ENCODE results near the gene LINGO4.

LINGO4 gene

GRCh38 chr1:151805066-151805820, at the start of gene LINGO4:
TSS of gene LINGO4 (minus strand) at chr1:151805419. CDS start at chr1:151802704, 2,715 bp downstream.
- no peak for DNase-seq

DNA sequence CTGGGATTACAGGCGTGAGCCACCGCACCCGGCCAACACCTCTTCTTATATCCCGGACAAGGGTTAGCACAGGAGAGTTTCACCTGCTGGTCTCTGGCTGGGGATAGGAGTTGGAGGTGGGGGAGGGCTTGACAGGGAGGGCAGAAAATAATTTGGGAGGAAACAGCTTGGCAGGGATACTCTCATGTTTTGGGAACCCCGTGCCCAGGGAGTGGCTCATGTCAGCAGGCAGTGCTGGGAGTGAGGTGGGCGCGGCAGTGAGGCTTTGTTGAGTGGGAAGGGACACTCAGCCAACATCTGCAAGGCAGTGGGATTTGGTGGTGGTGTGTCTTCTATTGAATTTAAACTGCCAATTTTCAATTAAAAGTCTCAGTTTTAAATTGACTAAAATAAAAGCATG, 49.4 kb upstream of the LINGO4 start:
- DNase-seq, result no peak

- no peak for DNase-seq
Observed at GRCh38 chr1:151853411-151853943, 48.3 kb upstream of the LINGO4 start, which contains the start of gene THEM5. TSS of gene THEM5 (minus strand) at chr1:151853712. CDS start at chr1:151853565, 147 bp downstream.

- DNase-seq, result no peak
Observed at GRCh38 chr1:151852733-151853132, 47.5 kb upstream of the LINGO4 start.

- DNase-seq, result no peak
Observed at GRCh38 chr1:151851886-151852285, 46.7 kb upstream of the LINGO4 start.

GRCh38 chr1:151849871-151850270, 44.7 kb upstream of the LINGO4 start:
- no peak for DNase-seq

DNA sequence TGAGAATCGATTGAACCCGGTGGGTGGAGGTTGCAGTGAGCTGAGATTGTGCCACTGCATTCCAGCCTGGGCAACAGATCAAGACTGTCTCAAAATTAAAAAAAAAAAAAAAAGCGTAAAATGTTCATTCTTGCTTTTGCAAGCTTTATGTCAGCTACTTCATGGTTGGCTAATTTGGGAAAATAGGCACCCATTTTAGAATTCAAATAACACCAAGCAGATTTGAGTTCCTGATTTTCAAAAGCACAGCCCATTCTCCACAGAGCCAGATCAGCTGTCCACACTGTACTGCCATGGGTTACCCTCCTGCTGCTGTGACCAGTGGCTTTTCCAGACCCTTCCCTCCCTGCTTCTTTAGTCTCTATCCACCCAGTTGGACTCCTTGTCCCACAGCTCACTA, 43.9 kb upstream of the LINGO4 start:
- DNase-seq, result no peak

GRCh38 chr1:151847867-151848596, 42.8 kb upstream of the LINGO4 start:
- no peak for DNase-seq

GRCh38 chr1:151846686-151847237, 41.5 kb upstream of the LINGO4 start:
- DNase-seq, result no peak

DNA sequence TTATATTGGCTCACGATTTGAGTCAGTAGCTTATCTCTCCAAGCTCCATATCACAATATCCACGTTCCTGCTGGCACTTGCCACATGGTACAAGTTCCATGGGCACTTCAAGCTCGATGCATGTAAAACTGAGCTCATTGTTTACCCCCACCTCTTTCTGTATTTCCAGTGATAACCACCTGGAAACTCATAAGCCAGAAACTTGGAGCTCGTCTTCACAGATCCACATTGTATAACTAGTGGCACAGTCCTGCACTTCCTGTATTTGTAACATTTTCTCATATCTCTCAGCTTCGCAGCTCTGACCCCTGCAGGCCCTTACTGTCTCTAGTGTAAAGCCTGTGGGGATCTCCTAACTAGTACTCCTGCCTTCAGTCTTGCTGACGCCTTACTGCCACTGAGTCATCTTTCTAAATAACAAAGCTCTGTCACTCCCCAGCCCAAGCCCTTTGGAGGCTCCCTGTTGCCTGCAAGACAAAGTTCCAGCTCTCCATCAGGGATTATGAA, 40.9 kb upstream of the LINGO4 start:
- DNase-seq, result no peak

DNA sequence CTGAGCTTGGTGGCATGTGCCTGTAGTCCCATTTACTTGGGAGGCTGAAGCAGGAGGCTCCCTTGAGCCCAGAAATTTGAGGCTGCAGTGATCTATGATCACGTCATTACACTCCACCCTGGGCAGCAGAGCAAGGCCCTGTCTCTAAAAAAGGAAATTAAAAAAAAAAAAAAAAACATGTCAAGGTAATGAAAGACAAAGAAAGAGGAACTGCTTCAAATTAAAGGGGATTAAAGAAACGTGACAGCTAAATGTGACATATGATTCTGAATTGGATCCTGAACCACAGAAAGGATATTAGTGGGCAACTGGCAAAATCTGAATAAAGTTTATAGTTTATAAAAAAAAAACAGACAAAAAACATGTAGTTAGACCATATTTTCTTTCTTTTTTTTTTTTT, 38.2 kb upstream of the LINGO4 start:
- no peak for DNase-seq

GRCh38 chr1:151841141-151841540, 35.9 kb upstream of the LINGO4 start:
- no peak for DNase-seq

- DNase-seq, result peak; percentile 46
Observed at GRCh38 chr1:151840421-151840820, 35.2 kb upstream of the LINGO4 start.

DNA sequence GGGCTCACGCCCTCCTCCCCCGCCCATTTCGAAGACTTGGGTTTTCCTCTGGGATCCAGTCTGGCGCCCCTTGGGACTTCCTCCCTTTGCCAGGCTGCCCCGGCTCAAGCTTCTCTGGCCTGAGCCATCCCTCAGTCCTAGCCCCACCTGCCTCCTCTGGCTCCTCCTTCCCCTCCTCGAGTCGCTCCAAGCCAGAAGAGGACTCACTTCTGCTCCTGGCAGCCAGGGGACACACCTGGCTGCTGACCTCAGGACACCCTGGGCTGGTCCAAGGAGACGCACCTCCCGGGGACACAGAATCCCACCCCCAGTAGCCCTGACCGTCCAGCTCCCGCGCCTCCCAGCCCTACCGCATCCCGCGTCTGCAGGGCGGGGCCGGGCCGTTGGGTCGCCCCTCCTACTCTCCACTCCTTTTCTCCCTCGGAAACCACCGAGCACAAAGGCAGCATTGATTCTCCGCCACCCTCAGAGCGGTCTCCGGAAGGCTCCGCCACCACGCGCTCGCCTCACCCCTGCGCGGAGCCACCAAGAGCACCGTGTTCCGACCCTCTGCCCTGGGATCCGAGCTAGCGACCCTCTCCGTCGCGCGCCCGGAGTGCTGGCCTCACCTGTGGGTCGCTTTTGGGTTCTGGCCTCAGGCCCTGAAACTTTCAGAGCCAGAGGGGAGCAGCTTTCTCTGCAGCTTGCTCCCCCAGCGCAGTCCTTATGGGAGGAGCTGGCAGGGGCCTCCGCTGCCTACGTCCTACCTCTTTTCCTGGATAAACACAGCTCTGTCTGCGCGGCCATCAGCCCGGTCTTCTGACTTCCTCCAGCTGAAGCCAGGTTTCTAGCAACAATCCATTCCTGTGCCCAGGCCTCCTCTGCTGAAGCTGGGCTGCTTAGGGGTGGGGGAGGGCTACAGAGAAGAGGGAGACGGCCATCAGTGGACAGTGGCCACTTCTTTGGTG, 34.5 kb upstream of the LINGO4 start, which contains the start of gene C2CD4D:
C2CD4D (minus strand) TSS at position 364 of the 947 bp plus-strand sequence. CDS start 831 bp downstream, outside the sequence.
- peak; percentile 98 for DNase-seq

DNA sequence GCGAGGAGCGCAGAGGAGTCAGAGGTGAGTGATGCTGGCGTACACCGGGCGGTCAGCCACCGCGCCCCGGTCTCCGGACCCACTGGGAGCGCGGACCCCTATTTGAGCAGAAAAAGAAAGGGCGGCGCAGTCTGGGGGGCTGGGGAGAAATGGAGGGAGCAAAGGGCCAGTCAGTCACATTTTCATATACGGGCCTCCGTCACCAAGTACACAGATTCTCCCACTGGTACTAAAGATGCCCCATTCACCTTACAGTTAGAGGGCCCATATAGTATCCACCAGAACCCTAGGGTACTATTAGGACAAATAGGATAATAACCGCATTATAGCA, 33.8 kb upstream of the LINGO4 start:
- no peak for DNase-seq

DNA sequence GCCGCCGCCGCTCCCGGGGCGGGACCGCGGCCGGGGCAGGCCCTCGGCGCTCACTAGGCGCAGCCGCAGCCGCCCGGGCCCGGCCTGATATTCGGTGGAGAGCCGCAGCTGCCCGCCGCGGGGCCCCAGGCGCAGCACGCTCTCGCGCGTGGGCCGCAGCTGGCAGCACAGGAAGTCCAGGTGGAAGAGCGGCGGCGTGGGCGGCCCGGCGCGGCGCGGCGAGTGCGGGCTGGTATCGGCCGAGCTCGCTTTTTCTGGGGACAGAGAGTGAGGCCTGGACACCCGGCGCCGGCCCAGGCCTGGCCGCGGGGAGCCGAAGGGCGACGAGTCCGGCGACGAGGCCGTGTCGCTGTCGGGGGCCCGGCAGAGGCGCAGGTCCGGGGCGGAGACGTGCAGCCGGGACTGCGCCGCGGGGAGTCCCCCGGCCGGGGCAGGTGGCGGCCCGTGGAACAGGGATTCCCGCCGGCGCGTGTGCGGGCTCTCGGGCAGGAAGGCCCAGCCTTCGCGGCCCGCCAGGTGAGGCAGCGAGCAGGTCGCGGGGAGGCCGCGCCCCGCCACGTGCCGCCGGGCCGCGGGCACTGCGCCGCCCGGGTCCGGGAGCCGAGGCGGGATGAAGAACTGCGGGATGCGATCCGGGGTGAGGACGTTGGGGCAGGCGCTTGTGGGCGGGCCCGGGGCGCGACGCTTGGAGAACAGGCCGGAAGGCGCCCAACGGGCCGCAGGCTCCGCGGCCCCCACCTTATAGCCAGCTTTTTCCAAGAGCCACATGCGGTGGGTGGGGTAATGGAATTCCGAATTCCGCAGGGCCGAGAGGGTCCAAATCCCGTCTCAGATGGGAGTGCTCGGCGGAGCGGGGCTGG, 33.2 kb upstream of the LINGO4 start:
- DNase-seq, result no peak

GRCh38 chr1:151837884-151838221, 32.6 kb upstream of the LINGO4 start:
- no peak for DNase-seq

DNA sequence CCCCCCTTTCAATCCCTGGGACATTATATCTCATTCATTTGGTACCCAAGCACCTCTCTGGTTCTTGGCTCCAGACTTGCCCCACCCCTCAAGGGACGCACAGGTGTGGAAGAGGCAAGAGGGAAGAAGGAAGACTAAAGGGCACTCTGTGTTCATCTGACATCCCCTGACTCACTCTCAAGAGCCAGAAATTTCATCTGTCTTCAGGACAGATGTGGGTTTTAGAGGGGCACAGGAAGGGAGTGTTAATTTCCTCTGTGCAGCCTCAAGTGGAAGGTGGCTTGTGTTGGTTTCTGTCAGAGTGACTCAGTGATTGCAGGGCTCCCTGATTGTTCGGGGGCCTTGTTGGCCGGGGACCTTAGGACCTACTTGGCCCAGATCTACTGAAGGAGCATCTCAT, 32.0 kb upstream of the LINGO4 start:
- no peak for DNase-seq

DNA sequence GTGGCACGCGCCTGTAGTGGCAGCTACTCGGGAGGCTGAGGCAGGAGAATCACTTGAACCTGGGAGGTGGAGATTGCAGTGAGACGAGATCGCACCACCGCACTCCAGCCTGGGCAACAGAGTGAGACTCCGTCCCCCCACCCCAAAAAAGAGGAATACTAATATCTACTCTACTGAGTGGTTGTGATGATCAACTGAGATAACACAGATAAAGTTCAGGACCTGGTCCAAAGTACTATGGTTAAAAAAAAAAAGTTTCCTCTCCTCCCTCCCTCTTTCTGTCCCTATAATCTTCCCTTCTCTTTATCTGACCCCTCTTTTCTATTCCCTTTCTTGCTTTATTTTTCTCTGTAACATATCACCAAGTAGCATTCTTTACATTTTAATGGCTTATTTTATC, 30.4 kb upstream of the LINGO4 start:
- no peak for DNase-seq

- DNase-seq, result no peak
Observed at GRCh38 chr1:151834239-151834638, 29.0 kb upstream of the LINGO4 start.

- no peak for DNase-seq
Observed at GRCh38 chr1:151833172-151833900, 28.1 kb upstream of the LINGO4 start.
